ENCODE data around the gene PSEN1.

Gene PSEN1

DNA sequence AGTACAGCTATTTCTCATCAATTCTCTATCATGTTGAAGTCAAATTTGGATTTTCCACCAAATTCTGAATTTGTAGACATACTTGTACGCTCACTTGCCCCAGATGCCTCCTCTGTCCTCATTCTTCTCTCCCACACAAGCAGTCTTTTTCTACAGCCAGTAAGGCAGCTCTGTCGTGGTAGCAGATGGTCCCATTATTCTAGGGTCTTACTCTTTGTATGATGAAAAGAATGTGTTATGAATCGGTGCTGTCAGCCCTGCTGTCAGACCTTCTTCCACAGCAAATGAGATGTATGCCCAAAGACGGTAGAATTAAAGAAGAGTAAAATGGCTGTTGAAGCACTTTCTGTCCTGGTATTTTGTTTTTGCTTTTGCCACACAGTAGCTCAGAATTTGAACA, 83.8 kb downstream of the PSEN1 start:
- no peak overlapping the region for H3K27ac ChIP-seq
- TF ChIP-seq, protein P1, sequence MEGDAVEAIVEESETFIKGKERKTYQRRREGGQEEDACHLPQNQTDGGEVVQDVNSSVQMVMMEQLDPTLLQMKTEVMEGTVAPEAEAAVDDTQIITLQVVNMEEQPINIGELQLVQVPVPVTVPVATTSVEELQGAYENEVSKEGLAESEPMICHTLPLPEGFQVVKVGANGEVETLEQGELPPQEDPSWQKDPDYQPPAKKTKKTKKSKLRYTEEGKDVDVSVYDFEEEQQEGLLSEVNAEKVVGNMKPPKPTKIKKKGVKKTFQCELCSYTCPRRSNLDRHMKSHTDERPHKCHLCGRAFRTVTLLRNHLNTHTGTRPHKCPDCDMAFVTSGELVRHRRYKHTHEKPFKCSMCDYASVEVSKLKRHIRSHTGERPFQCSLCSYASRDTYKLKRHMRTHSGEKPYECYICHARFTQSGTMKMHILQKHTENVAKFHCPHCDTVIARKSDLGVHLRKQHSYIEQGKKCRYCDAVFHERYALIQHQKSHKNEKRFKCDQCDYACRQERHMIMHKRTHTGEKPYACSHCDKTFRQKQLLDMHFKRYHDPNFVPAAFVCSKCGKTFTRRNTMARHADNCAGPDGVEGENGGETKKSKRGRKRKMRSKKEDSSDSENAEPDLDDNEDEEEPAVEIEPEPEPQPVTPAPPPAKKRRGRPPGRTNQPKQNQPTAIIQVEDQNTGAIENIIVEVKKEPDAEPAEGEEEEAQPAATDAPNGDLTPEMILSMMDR (conservative IDR thresholded peaks at IDR 0.05): no peak

DNA sequence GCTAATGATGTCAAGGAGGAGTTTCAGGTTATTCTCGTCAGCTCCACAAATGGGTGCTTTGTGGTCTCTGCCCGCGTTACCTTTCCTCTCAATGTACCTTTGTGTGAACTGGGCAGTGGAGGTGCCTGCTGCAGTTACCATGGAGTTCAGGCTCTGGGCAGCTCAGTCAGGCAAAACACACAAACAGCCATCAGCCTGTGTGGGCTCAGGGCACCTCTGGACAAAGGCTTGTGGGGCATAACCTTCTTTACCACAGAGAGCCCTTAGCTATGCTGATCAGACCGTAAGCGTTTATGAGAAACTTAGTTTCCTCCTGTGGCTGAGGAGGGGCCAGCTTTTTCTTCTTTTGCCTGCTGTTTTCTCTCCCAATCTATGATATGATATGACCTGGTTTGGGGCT, 84.3 kb downstream of the PSEN1 start:
- H3K27ac ChIP-seq: no peak overlapping the region
- TF ChIP-seq, protein P1 (conservative IDR thresholded peaks at IDR 0.05): no peak

- no peak overlapping the region for H3K27ac ChIP-seq
- TF ChIP-seq, protein P1 (conservative IDR thresholded peaks at IDR 0.05): no peak
Observed at GRCh38 chr14:73221945-73222344, 85.6 kb downstream of the PSEN1 start.

DNA sequence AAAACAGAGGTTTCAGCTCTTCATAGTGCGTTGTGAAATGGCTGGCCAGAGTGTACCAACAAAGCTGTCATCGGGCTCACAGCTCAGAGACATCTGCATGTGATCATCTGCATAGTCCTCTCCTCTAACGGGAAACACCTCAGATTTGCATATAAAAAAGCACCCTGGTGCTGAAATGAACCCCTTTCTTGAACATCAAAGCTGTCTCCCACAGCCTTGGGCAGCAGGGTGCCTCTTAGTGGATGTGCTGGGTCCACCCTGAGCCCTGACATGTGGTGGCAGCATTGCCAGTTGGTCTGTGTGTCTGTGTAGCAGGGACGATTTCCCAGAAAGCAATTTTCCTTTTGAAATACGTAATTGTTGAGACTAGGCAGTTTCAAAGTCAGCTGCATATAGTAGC, 86.7 kb downstream of the PSEN1 start:
- H3K27ac ChIP-seq: no peak overlapping the region
- TF ChIP-seq, protein P1 (conservative IDR thresholded peaks at IDR 0.05): no peak

GRCh38 chr14:73225496-73225895, 89.2 kb downstream of the PSEN1 start:
- TF ChIP-seq, protein P1 (conservative IDR thresholded peaks at IDR 0.05): no peak
- H3K27ac ChIP-seq: no peak overlapping the region

DNA sequence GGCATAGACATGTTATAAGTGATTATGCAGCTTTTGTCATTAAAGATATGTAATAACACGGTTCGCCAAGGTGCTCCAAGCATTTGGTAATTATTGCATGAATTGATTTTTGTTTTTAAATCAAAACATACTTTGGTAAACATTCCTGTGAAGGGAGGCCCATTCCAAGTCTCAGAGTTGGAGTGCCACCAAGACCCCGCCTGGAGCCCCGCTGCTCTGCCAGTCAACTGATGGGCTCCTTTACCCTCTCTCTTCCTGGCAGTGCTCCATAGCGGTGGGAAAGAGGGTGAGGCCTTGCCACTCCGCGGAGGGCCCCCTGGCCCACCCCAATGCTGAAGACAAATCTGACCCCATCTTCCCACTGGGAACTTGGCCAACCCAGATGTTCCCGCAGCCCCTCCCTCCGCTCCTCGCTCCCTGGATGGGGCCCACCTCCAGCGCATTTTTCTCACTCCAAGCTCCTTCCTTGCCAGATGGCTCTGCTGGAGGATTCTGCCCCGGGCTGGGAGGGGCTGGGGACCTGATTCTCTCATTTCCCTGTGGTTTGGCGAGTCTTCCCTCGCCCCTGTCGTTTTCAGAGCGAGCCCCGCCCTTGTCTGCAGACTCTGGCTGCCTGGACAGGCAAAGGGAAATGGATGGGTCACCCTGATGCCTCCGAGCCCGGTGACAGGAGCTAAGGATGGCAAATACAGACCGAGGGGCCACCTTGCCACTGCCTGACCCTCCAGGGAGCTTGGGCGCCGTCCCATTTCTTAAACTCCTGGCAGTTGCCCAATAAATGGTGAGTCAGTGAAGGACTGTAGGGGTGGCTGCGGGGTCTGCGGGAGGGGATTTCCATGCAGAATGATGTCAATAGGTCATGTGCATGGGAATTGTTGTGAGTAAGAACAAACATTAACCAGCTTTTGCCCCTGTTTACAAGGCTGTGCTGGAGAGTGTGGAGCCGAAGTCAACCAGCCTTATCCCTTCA, 91.8 kb downstream of the PSEN1 start:
- TF ChIP-seq, protein P1 (conservative IDR thresholded peaks at IDR 0.05): no peak
- H3K27ac ChIP-seq: no peak overlapping the region

- TF ChIP-seq, protein P1 (conservative IDR thresholded peaks at IDR 0.05): no peak
- no peak overlapping the region for H3K27ac ChIP-seq
Observed at GRCh38 chr14:73230051-73230450, 93.7 kb downstream of the PSEN1 start.

All from VCaP (cell line).